Neural cell (in vitro differentiated cells): Measurements from ENCODE around the gene RBM20. TPM values are rescaled to one million over a fixed set of nuclear protein-coding genes. Genes with fewer than 3 reads are reported as not detected.

Experiments
- H2AFZ ChIP-seq: fragments of 200-600, 300-800 bp; sonication (generic), shearing (Covaris generic); 2 replicates; pipeline ENCODE4 v1.6.0; 2014; ENCODE audit warnings: low read depth, mild to moderate bottlenecking, antibody characterized with exemption, low read length, moderate library complexity
- H3F3A ChIP-seq: fragments of 200-600 bp; shearing (Covaris generic); 2 replicates; pipeline ENCODE4 v1.6.1; 2016; ENCODE audit warnings: mild to moderate bottlenecking, moderate library complexity, mixed read lengths, antibody characterized with exemption, low read length; ENCODE audit not compliant: insufficient read depth, poor library complexity, severe bottlenecking
- H3K27ac ChIP-seq: fragments of 200-600, 300-800 bp; sonication (generic), shearing (Covaris generic); 2 replicates; pipeline ENCODE4 v1.5.1; 2014; ENCODE audit warnings: mild to moderate bottlenecking, low read length, moderate library complexity
- H3K27me3 ChIP-seq: fragments of 300-800, 200-600 bp; sonication (generic), shearing (Covaris generic); 2 replicates; pipeline ENCODE4 v1.6.0; 2014; ENCODE audit warnings: mild to moderate bottlenecking, low read depth, low read length, moderate library complexity; ENCODE audit not compliant: insufficient read depth
- H3K36me3 ChIP-seq: fragments of 300-800, 200-600 bp; sonication (generic), shearing (Covaris generic); 2 replicates; pipeline ENCODE4 v1.5.1; 2014; ENCODE audit warnings: mild to moderate bottlenecking, antibody characterized with exemption, low read length, moderate library complexity; ENCODE audit not compliant: insufficient read depth
- H3K4me2 ChIP-seq: fragments of 300-800, 200-600 bp; sonication (generic), shearing (Covaris generic); 2 replicates; pipeline ENCODE4 v1.6.0; 2014; ENCODE audit warnings: mild to moderate bottlenecking, low read length
- H3K4me3 ChIP-seq: fragments of 300-800, 200-600 bp; sonication (generic), shearing (Covaris generic); 2 replicates; pipeline ENCODE4 v1.5.1; 2014; ENCODE audit warnings: mild to moderate bottlenecking, low read length, moderate library complexity
- H3K79me2 ChIP-seq: fragments of 200-600 bp; shearing (Covaris generic); replicated peaks from 2 replicates; pipeline ENCODE4 v1.6.0; 2014; ENCODE audit warnings: mild to moderate bottlenecking, low read length, moderate library complexity; ENCODE audit not compliant: insufficient read depth
- H3K9ac ChIP-seq: fragments of 300-800, 200-600 bp; sonication (generic), shearing (Covaris generic); 2 replicates; pipeline ENCODE4 v1.6.1; 2016; ENCODE audit warnings: mild to moderate bottlenecking, low read length, mixed read lengths
- H3K9me2 ChIP-seq: fragments of 200-600 bp; shearing (Covaris generic); 2 replicates; pipeline ENCODE4 v1.6.1; 2016; ENCODE audit warnings: mild to moderate bottlenecking, low read length, mixed read lengths; ENCODE audit not compliant: insufficient read depth
- H3K9me3 ChIP-seq: fragments of 200-600, 300-800 bp; sonication (generic), shearing (Covaris generic); 2 replicates; pipeline ENCODE4 v1.6.1; 2016; ENCODE audit warnings: mild to moderate bottlenecking, mixed run types, low read length, moderate library complexity, mixed read lengths
- H4K20me1 ChIP-seq: fragments of 200-600 bp; shearing (Covaris generic); 2 replicates; pipeline ENCODE4 v1.6.1; 2016; ENCODE audit warnings: mild to moderate bottlenecking, mixed run types; ENCODE audit not compliant: insufficient read depth
- EP300 ChIP-seq: fragments of 450-650 bp; conservative IDR thresholded peaks from 2 replicates; pipeline ENCODE4 v1.6.1; 2014; ENCODE audit warnings: antibody characterized with exemption, mild to moderate bottlenecking, moderate library complexity; ENCODE audit not compliant: poor library complexity, severe bottlenecking
- EZH2 ChIP-seq: fragments of 200-600, 300-800 bp; shearing (Covaris generic), sonication (generic); IDR thresholded peaks from 2 replicates; pipeline ENCODE4 v1.6.1; 2014; ENCODE audit warnings: antibody characterized with exemption, low read length, borderline replicate concordance, mild to moderate bottlenecking; ENCODE audit not compliant: insufficient read depth, poor library complexity, severe bottlenecking
- MXI1 ChIP-seq: fragments of 450-650 bp; conservative IDR thresholded peaks from 2 replicates; pipeline ENCODE4 v1.6.1; 2014; ENCODE audit warnings: antibody characterized with exemption, mild to moderate bottlenecking; ENCODE audit not compliant: poor library complexity, severe bottlenecking
- POLR2AphosphoS5 ChIP-seq: IDR thresholded peaks from 2 replicates; pipeline ENCODE4 v1.6.1; 2012
- RAD21 ChIP-seq: fragments of 450-650 bp; conservative IDR thresholded peaks from 2 replicates; pipeline ENCODE4 v1.6.1; 2014; ENCODE audit warnings: antibody characterized with exemption, mild to moderate bottlenecking, moderate library complexity
- SMC3 ChIP-seq: fragments of 450-650 bp; conservative IDR thresholded peaks from 2 replicates; pipeline ENCODE4 v1.6.1; 2014; ENCODE audit warnings: antibody characterized with exemption, mild to moderate bottlenecking, moderate library complexity; ENCODE audit not compliant: poor library complexity
- TAF1 ChIP-seq: IDR thresholded peaks from 2 replicates; pipeline ENCODE4 v1.6.1; 2012; ENCODE audit warnings: low read depth
- polyA plus RNA-seq: library from polyadenylated mRNA; depleted of rRNA; stranded (reverse); fragments of >200 nt; gene quantifications from 2 replicates; pipeline ENCODE4 v1.2.3, GENCODE V29; 2014
- TF ChIP-seq, protein P1 (sequence below): IDR thresholded peaks from 2 replicates; pipeline ENCODE4 v1.6.1; 2012; ENCODE audit warnings: borderline replicate concordance
- TF ChIP-seq, protein P2 (sequence below): fragments of 450-650 bp; IDR thresholded peaks from 2 replicates; pipeline ENCODE4 v1.5.1; 2014; ENCODE audit warnings: antibody characterized with exemption, mild to moderate bottlenecking, moderate library complexity; ENCODE audit not compliant: poor library complexity, severe bottlenecking

The RBM20 gene
- polyA plus RNA-seq, 1 donor from 2014 or later: 0.07 TPM

DNA sequence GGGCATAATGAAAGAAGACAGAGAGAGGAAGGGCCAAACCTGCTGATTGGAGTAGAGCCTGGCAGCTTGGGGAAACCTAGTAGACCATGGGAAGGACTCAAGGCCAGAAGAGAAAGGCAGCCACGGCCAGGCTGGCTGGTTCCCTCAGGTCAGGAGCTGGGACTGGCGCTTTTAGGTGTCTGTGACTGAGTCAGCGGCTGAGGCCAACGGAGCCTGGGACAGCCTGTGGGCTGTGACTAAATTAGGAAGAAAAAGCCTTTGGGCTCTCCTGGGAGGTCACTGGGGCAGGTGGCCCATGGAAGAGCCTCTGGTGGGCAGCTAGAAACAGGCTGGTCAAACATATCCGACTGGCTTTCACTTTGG, 118.7 kb downstream of the RBM20 start:
- Histone ChIP-seq H4K20me1 (no peaks in the 10 kb centered on the region), H3K79me2 (no peaks in the 10 kb centered on the region), H3K9me2 (no peaks in the 10 kb centered on the region), H3F3A (no peaks in the 10 kb centered on the region), H3K27ac (no peak overlapping the region), H3K4me2 (no peak overlapping the region), H3K4me3 (no peak overlapping the region), H2AFZ (no peak overlapping the region), H3K9me3 (no peaks in the 10 kb centered on the region), H3K36me3 (no peaks in the 10 kb centered on the region), H3K9ac (no peak overlapping the region), H3K27me3 (no peaks in the 10 kb centered on the region)
- TF ChIP-seq POLR2AphosphoS5 (no peak), RAD21 (no peak), TAF1 (no peak), EP300 (no peak), MXI1 (no peak), SMC3 (no peak), EZH2 (no peak)
- TF ChIP-seq, protein P1, sequence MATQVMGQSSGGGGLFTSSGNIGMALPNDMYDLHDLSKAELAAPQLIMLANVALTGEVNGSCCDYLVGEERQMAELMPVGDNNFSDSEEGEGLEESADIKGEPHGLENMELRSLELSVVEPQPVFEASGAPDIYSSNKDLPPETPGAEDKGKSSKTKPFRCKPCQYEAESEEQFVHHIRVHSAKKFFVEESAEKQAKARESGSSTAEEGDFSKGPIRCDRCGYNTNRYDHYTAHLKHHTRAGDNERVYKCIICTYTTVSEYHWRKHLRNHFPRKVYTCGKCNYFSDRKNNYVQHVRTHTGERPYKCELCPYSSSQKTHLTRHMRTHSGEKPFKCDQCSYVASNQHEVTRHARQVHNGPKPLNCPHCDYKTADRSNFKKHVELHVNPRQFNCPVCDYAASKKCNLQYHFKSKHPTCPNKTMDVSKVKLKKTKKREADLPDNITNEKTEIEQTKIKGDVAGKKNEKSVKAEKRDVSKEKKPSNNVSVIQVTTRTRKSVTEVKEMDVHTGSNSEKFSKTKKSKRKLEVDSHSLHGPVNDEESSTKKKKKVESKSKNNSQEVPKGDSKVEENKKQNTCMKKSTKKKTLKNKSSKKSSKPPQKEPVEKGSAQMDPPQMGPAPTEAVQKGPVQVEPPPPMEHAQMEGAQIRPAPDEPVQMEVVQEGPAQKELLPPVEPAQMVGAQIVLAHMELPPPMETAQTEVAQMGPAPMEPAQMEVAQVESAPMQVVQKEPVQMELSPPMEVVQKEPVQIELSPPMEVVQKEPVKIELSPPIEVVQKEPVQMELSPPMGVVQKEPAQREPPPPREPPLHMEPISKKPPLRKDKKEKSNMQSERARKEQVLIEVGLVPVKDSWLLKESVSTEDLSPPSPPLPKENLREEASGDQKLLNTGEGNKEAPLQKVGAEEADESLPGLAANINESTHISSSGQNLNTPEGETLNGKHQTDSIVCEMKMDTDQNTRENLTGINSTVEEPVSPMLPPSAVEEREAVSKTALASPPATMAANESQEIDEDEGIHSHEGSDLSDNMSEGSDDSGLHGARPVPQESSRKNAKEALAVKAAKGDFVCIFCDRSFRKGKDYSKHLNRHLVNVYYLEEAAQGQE: no peak
- TF ChIP-seq, protein P2, sequence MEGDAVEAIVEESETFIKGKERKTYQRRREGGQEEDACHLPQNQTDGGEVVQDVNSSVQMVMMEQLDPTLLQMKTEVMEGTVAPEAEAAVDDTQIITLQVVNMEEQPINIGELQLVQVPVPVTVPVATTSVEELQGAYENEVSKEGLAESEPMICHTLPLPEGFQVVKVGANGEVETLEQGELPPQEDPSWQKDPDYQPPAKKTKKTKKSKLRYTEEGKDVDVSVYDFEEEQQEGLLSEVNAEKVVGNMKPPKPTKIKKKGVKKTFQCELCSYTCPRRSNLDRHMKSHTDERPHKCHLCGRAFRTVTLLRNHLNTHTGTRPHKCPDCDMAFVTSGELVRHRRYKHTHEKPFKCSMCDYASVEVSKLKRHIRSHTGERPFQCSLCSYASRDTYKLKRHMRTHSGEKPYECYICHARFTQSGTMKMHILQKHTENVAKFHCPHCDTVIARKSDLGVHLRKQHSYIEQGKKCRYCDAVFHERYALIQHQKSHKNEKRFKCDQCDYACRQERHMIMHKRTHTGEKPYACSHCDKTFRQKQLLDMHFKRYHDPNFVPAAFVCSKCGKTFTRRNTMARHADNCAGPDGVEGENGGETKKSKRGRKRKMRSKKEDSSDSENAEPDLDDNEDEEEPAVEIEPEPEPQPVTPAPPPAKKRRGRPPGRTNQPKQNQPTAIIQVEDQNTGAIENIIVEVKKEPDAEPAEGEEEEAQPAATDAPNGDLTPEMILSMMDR: no peak

GRCh38 chr10:110764378-110764777, 120.2 kb downstream of the RBM20 start:
- Histone ChIP-seq H3K36me3 (no peaks in the 10 kb centered on the region), H3K9me3 (no peaks in the 10 kb centered on the region), H3K9ac (no peak overlapping the region), H2AFZ (no peak overlapping the region), H3K27me3 (no peaks in the 10 kb centered on the region), H4K20me1 (no peaks in the 10 kb centered on the region), H3K27ac (no peak overlapping the region), H3K9me2 (no peaks in the 10 kb centered on the region), H3K4me2 (no peak overlapping the region), H3F3A (no peaks in the 10 kb centered on the region), H3K4me3 (no peak overlapping the region), H3K79me2 (no peaks in the 10 kb centered on the region)
- TF ChIP-seq EP300 (no peak), TAF1 (no peak), RAD21 (no peak), MXI1 (no peak), POLR2AphosphoS5 (no peak), SMC3 (no peak), EZH2 (no peak)
- TF ChIP-seq, protein P1: no peak
- TF ChIP-seq, protein P2: no peak
